Left ventricle myocardium inferior (tissue), 1 donor: ENCODE results near the gene PLEKHG3. TPM values are rescaled to one million over a fixed set of nuclear protein-coding genes. Genes with fewer than 3 reads are reported as not detected.

Experiments used
- DNase-seq: peaks from one replicate; pipeline ENCODE4 v3.0.0-alpha.2; 2020
- H3K27ac ChIP-seq: fragments of 200-600 bp; replicated peaks from 2 replicates; pipeline ENCODE4 v1.8.0; 2021
- H3K27me3 ChIP-seq: fragments of 200-600 bp; 2 replicates; pipeline ENCODE4 v1.8.0; 2021; ENCODE audit warnings: low read depth
- H3K36me3 ChIP-seq: fragments of 200-600 bp; 2 replicates; pipeline ENCODE4 v1.8.0; 2021
- H3K4me1 ChIP-seq: fragments of 200-600 bp; 2 replicates; pipeline ENCODE4 v1.8.0; 2021
- H3K4me3 ChIP-seq: fragments of 200-600 bp; 2 replicates; pipeline ENCODE4 v1.8.0; 2021; ENCODE audit warnings: mild to moderate bottlenecking, moderate library complexity
- H3K9me3 ChIP-seq: fragments of 200-600 bp; replicated peaks from 2 replicates; pipeline ENCODE4 v1.8.0; 2021
- CTCF ChIP-seq: fragments of 200-600 bp; IDR thresholded peaks from 2 replicates; pipeline ENCODE4 v1.8.0; 2021; ENCODE audit warnings: antibody characterized with exemption, mild to moderate bottlenecking, borderline replicate concordance
- intact Hi-C: fragments of 100-400 bp; cut with micrococcal nuclease; formaldehyde crosslinking; loops from one replicate; pipeline ENCODE4 v1.11.0; 2022
- total RNA-seq: library from RNA; stranded (reverse); fragmentation: NEBNext Ultra II Directional; extraction: Animal tissue kit (Norgen Biotek cat#: 25700); gene quantifications from one replicate; pipeline ENCODE4 v1.2.1, GENCODE V29; 2021
- donor health status: DM: no; HTN: yes; CAD: no; lungs with severe emphysema.

Gene PLEKHG3
- total RNA-seq, 1 donor from 2014 or later = 16.5 TPM

- no peak for TF ChIP-seq CTCF
- peaks cover 40% of the 10 kb centered on the region for H3K4me1 ChIP-seq
- H3K4me3 ChIP-seq = no peak overlapping the region
- H3K27ac ChIP-seq = no peak overlapping the region
- no peaks in the 10 kb centered on the region for H3K9me3 ChIP-seq
- intact Hi-C loops = no loop called here
- H3K27me3 ChIP-seq = peaks cover under 1% of the 10 kb centered on the region
- H3K36me3 ChIP-seq = peaks cover 22% of the 10 kb centered on the region
- no peak for DNase-seq
Measured at GRCh38 chr14:64765740-64766302, 61.6 kb downstream of the PLEKHG3 start.

GRCh38 chr14:64766430-64767151 is 62.4 kb downstream of the PLEKHG3 start:
- TF ChIP-seq CTCF = no peak
- intact Hi-C loops = no loop called here
- Histone ChIP-seq H3K27me3 (no peaks in the 10 kb centered on the region), H3K4me3 (no peak overlapping the region), H3K4me1 (peaks cover 32% of the 10 kb centered on the region), H3K9me3 (no peaks in the 10 kb centered on the region), H3K27ac (no peak overlapping the region), H3K36me3 (peaks cover 23% of the 10 kb centered on the region)
- DNase-seq = no peak

DNA sequence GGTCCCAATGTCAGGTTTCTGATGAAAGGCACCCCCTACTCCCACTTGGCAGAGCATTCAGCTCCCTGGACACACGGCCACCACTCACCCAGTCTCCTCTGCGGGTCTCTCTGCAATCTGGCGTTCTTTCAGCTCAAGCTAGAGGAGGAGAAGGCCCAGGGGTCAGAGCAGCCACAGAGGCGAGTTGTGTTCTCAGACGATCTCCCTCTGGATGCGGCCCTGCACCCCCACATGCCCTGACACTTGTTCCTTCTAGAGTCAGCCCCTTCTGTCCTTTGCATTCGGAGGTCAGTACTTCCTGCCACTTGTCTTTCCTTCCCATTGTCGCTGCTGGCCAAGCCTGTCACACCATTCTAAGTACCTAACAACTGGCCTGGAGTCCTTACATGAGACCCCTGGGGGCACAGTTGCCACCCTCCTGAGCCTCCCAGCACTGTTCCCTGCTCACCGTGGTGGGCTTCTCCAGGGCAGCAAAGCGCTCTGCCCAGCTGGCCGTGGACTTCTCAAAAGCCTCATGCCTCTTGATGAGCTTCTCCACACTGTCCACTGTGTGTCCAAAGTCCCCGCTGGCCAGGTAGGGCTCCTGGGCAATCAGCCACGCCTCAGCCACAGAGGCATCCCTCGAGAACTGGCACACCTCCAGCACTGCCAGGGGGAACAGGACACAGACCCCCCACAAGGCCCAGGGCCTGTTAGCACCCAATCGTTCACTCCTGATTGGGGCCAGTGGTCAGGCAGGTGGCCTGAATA is 63.2 kb downstream of the PLEKHG3 start:
- no peak for DNase-seq
- H3K9me3 ChIP-seq = no peaks in the 10 kb centered on the region
- no peak overlapping the region for H3K4me3 ChIP-seq
- TF ChIP-seq CTCF = no peak
- peaks cover 31% of the 10 kb centered on the region for H3K36me3 ChIP-seq
- no peak overlapping the region for H3K27ac ChIP-seq
- intact Hi-C loops = no loop called here
- H3K4me1 ChIP-seq = peaks cover 24% of the 10 kb centered on the region
- no peaks in the 10 kb centered on the region for H3K27me3 ChIP-seq

DNA sequence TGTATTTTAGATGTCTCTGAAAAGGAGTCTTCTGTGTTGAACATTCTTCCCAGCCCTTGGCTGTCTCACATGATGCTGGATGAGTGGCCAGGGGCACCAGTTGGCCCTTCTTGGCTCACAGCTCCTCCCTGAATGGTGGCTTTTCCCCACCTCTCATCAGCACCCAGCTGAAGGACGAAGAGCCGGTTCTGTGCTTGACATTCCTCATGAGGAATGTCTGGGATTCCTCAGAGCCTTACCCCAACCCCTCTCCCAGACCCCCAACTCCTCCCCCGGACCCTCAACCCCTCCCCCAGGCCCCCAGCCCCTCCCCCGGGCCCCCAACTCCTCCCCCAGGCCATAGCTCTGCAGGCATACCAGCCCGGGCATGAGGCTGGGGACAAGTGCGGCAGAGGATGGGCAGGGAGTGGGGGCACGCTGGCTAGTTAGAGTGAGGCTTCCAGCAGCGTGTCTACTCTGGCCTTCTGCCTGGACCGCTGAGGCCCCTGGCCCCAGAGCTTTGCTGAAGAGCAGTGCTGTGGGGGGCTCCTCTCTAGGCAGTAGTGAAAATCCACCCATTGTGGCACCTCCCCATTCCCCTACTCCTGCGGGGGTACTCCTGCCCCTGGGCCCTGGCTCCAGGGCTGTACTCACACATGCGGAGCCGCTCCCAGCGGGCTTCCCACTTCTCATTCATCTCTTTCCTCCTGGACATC is 64.3 kb downstream of the PLEKHG3 start:
- intact Hi-C loops = no loop called here
- peaks cover 42% of the 10 kb centered on the region for H3K36me3 ChIP-seq
- no peak for DNase-seq
- H3K27me3 ChIP-seq = no peaks in the 10 kb centered on the region
- no peak overlapping the region for H3K27ac ChIP-seq
- TF ChIP-seq CTCF = no peak
- no peaks in the 10 kb centered on the region for H3K9me3 ChIP-seq
- H3K4me1 ChIP-seq = peaks cover 12% of the 10 kb centered on the region
- no peak overlapping the region for H3K4me3 ChIP-seq
